SH-SY5Y (cell line): Measurements from ENCODE around the gene SYCE3.

Source experiments
- GATA2 ChIP-seq: IDR thresholded peaks from 2 replicates; pipeline ENCODE4 v1.6.1; 2011; ENCODE audit warnings: mild to moderate bottlenecking, low read depth, low read length
- GATA3 ChIP-seq: IDR thresholded peaks from 2 replicates; pipeline ENCODE4 v1.6.1; 2011; ENCODE audit warnings: low read depth, mild to moderate bottlenecking, low read length, moderate library complexity

DNA sequence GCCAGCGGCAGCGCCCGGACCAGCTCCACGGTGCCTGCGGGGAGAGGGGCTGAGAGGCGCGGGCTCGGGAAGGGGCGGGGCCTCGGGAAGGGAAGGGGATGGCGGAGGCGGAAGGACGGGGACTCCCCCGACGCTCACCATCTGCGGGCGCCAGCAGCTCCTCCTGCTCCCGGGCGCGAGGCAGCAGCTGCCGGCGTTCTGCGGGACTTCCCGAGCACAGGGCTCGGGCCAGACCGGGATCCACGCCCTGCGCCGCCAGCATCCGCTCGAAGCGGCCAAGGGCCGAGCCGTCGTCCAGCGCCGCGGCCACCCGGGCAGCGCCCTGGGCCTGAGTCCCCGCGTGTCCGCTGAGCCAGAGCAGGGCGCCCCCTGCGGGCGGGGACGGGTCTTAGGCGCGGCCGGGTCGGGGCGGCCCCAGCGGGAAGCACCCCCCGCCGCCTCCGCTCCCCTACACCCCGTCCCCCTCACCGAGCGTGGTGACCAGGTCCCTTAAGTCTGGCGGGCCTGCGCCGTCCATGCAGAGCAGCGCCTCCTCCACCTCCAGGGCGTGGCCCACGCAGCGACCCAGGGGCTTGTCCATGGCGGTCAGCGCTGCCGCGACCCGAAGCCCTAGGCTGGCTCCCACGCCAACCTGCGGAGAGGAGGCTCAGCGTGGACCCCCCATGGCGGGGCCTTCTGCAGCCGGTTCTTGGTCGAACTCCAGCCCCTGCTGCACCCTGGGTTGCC, 36.4 kb downstream of the SYCE3 start:
- no peak for TF ChIP-seq GATA2
- TF ChIP-seq GATA3 = no peak
